Mammary epithelial cell (primary cell): ENCODE data around the gene ZCCHC24.

ENCODE experiments used
- CTCF ChIP-seq, 2 donors: IDR thresholded peaks in 1 of 2; conservative IDR thresholded peaks in 1 of 2; 2 replicates each; pipeline ENCODE4 v1.5.1; 2011 to 2012; ENCODE audit warnings: inconsistent platforms in 2 of 2, low read length in 2 of 2, mild to moderate bottlenecking in 2 of 2, control low read depth in 1 of 2, low read depth in 1 of 2; ENCODE audit not compliant: insufficient read depth in 1 of 2; ENCODE audit errors: extremely low read depth in 1 of 2
- EZH2 ChIP-seq: IDR thresholded peaks from 2 replicates; pipeline ENCODE4 v1.6.1; 2012; ENCODE audit warnings: low read length, inconsistent platforms, borderline replicate concordance

- TF ChIP-seq EZH2 (no peak), CTCF (conservative IDR thresholded peaks at IDR 0.05 in 1 of 2, IDR thresholded peaks at IDR 0.05 in 1 of 2; ENCODE audit: extremely low read depth in 1 of 2, insufficient read depth in 1 of 2, low read depth in 1 of 2, low read length in 2 of 2) (no peak)
Measured at GRCh38 chr10:79449181-79450146, 4.0 kb upstream of the ZCCHC24 start.
